Effector CD8-positive, alpha-beta T cell (primary cell): ENCODE results near the gene CYBA.
"Not testable (repeated sequence)": the region's sequence is repeated elsewhere in the genome, so short reads cannot be mapped to it uniquely, and the experiment has no call there.

Experiments
- DNase-seq: peaks from one replicate; lab custom pipeline; 2025; lab: John Stamatoyannopoulos, UW

The CYBA gene

DNA sequence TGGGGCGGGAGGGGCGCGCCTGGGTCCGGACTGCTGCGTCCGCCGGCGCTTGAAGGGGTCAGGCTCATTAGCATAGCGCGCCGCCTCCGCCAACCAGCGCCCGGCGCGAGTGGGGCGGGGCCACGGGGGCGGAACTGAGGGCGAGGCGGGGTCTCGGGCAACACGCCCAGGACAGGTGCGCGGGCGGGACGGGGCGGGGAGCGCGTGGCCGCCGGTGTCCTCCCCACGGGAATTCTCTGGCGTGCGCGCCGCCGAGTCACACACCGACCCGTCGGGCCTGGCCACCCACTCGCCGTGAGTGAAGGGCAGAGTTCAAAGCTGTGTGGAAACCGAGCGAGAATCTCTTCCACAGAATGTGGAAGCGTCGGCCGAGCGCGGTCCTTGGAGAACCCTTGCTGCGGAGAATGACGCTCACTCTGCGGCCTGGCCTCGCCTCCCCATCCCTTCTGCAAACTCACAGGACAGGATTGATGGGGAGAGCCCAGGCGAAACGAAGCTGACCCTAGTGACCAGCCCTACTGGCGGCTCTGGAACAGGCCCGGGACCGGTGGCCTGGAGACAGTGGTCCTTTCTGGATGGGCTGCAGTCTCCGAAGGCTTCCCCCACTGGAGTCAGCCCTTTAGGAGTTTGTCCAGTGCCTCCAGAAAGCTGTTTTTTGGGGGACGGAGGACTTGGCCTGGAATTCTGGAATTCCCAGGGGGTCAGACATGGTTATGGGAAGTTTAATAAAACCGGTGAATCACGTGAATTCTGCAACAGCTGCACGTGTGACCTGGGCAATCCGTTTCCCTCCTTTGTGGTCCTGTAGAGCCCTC, 35.8 kb upstream of the CYBA start, which contains the start of gene SNAI3:
TSS of gene SNAI3 (minus strand) at position 69 of the 815 bp plus-strand sequence. CDS start 101 bp downstream, outside the sequence.
- DNase-seq, result peak; percentile 79

DNA sequence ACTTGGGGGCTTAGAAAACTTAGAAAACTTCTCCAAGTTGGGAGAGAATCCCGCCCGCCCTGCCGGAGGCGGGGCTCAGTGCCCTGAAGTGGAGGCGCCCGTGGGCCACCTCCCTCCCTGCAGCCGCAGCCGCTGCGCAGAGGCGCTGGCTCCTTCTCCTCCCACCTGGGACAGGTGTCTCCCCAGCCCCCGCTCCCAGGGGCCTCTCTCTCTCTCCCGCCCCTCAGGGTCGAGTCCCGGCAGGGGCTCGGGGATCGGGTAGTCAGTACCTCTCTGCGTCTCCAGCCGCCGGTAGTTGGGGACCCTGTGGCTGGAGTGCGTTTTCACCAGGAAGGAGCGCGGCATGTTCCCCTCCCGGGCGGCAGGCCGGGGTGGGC, 35.2 kb upstream of the CYBA start:
- DNase-seq, result no peak

DNA sequence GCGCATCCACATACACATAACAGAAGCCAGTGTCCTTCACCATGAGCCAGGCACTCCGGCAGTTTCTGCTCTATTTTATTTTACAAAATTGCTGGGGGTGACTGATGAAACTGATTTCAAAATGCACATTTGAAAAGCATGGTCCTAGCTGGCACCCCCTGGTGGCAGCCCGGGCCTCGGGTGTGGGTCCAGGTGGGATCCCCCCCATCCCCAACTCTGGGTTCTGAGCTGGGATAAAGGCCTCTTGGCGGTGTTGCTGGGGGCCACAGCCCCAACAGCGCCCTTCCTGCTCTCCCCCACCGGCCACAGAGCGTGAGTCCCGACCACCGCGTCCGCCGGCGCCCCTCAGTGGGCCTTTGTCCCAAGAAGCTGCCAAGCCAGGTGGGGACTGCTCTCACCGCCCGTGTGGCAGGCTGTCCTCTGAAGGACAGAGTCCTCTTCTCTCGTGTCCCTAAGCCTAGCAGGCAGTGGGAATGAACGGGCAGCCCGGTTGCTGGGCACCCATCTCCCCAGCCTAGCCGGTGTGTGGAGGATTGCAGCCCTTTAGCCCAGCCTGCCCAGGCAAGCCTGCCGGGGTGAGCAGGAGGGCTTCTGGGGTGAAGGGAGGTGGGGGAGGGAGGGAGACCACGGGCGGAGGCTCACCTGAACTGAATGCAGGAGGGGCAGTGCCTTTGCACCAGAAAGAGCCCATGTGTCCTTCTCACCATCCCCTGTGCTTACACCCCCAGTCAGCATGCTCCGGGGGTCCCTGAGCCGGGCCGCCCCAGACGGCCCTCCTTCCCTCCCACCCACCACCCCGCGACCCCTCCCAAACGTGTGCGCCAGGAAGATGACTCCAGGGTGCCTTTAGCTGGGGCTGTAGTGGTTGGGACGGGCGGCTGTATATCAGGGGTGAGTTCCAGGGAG, 34.6 kb upstream of the CYBA start:
- DNase-seq, result peak; percentile 36

DNA sequence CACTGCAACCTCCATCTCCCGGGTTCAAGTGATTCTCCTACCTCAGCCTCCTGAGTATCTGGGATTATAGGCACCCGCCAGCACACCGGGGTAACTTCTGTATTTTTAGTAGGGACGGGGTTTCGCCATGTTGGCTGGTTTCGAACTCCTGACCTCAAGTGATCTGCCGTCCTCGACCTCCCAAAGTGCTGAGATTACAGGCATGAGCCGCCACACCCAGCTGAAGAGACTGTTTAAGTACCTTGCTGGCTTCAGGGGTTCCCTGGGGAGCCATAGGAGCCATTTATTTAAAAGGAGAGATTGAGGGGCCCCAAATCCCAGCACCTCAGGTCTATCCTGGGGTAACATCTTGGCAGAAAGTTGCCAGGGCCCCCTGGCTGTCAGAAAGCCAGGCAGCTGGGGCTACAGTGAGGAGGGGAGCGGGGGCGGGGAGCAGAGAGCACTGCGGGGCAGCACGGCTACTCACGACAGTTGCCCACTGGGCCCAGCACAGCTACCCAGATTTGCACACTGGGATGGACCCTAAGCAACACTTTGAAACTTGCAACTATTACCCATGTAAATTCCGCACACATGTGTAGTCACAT, 33.8 kb upstream of the CYBA start:
- DNase-seq, result no peak

DNA sequence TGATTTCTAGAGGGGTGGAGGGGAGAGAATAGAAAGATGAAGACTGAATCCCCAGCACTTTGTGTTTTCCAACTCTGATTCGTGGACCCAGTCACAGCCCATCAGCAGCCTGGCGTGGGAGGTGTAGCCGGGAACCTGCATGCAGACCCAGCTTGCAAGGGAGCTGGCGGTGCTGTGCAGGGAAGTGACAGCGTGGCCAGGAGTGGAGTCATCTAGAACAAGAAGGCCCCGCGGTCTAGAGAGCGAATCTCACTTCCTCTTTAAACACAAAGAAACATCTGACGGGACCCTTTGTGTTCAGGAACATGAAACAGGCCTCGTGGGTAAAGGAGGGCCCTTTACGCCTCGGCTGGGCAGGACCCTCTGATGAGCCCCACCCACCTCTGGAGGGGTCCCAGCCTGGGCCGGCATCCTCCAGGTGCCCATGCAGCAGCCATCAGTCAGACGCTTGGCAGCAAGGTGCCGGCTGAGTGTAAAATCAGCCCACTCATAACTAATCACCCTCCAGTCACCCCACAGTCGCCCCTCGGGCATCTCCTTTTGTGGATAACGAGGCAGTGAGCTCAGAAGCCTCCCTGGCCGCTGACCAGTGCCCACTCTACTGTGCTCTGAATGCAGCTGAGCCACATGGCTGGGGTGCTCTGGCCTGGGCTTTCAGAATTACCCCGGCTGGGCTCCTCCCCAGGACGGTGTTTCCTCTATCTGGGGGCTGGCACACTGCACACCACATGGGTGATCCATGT, 31.0 kb upstream of the CYBA start:
- DNase-seq, result peak; percentile 25

DNA sequence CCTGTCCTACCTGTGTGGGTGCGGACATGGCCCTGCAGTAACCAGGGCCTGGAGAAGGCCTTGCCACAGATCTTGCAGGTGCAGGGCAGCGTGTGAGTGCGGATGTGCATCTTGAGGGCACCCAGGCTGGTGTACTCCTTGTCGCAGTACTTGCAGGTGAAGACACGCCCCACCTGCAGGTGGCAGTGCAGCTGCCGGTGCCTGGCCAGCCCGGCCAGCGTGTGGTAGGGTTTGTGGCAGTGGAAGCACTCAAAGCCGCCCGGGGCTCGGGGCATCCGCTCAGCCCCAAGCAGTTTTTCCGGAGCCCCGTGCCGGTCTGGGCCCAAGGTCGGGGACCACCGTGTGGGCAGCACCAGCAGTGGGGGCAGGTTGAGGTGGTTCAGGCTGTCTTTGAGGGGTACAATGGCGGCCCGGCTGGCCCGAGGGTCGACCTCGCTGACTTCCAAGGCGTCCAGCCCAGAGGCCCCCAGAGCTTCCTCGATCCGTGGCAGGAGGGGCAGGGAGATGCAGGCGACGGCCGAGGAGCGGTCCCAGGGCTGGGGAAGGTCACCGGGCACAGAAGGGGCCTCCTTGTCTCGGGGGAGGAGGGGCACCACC, 30.3 kb upstream of the CYBA start:
- DNase-seq, result peak; percentile 22

DNA sequence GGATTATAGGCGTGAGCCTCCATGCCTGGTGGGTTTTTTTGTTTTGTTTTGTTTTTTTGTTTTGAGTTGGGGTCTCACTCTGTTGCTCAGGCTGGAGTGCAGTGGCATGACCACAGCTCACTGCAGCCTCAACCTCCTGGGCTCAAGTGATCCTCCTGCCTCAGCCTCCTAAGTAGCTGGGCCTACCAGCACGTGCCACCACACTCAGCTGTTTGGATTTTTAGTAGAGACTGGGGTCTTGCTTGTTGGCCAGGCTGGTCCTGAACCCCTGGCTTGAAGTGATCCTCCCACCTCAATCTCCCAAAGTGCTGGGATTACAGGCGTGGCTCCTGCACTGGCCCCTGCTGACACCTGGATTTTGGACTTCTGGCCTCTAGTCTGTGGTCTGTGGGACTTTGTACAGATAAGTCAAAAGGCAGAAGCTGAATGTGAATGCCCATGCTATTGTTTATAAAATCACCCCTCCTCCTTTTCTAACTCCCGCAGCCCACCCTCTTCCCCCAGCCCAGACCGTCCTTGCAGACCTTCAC, 29.8 kb upstream of the CYBA start:
- DNase-seq, result no peak

DNA sequence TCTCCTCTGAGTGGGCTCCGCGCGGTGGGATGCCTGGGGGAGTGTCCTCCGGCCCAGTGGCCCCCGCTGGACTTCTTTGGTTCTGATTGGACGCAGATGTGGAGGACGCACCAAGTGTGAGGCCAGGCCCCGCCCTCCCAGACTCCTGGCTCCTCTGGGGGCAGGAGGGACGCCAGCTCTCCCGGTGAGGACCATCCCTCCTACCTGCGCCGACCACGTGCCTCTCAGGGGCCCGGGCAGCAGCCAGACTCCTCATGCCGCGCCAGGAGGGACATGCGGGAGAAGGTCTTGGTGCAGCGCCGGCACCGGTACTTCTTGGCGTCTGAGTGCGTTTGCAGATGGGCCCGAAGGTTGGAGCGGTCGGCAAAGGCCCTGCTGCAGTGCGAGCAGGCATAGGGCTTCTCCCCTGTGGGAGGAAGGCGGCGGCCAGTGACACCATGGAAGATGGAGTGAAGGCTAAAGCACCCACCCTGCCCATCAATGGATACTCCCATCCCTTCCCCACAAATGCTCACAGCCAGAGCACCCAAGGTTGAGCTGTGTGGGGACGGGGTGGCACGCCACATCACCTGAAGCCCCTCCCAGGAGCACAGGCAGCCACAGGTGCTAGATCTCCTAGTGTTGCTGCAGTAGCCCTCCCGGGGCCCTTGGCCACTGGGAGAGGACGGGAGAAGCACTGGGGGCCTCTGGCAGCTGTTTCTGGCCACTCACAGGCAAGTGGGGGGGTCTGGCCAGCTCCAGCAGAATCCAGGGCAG, 27.5 kb upstream of the CYBA start:
- DNase-seq, result no peak

DNA sequence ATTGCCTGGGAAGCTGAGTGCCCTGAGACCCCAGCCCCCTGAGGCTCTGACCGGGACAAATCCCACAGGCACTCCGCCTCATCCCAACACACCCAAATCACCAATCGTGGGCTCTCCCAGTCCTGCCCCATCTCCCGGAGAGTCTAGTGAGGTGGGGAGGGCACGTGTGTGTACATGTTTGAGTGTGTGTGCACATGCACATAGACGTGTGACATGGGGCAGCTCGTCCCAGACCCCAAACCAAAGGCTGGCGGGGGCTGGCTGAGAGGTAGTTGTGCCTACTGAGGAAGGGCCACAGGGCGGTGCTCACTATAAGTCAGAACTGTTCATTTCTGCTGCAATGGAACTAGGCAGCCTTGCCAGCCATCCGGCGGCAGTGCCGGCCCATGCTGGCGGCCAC, 26.9 kb upstream of the CYBA start:
- DNase-seq, result no peak

DNA sequence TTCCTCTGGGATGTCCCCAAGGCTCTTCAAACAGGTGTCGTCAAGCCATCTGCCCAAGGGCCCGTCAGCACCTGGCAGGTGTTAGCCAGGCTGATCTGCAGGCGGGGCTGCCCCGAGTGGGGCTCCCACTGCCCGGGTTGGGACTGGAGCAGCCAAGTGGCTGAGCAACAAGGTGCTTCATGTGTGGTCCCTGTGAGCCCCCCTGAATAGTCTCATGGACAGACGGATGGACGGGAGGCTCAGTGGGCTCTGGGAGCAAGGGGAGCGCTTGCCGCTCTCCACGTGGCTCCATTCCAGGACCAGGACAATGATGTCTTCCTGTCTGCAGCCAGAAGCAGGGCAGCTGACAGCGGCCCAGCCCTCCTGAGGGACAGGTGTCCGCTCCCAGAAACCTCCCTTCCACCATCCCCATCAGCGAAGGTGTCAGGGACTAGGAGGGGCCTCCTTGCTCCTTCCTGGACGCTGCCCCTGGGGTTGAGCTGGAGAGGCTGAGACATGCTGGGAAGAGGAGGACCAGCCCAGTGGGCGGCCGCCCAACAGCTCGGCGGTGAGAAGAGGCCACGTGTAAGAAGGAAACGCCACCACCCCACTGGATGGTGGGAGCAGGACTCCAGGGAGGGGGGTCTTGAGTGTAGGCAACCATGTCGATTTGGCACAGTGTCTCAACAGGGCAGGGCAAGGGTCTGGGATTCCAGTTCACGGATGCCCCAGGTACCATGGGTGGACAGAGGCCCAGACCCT, 25.8 kb upstream of the CYBA start:
- no peak for DNase-seq

DNA sequence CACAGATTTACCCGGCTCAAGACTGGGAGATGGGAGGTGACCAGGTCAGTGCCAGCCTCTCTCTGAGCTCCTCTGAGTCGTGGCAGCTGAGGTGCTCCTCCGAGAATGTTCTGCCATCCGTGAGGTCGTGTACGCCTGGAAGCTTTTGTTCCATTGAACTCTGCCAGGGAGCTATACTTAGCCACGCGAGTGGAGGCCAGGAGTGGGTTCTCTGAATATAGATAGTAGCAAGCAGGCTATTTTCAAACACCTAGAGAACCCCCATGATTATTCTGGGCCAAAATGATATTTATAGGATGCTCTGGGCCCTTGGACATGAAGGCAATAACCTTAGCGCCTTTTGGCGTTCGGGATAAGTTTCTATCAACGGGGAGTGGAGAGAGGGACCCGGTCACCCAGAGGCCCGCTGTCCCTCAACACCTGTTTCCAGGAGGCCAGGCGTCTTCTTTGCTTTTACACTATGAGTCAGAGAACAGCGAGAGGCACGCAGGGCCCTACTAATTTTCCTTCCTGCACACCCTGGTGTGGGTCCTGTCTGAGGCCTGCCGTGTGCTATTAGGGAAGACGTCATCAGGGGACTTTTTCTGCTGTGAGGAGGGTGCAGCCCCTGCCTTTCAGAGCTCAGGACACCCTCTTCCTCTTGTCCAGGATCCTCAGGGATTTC, 23.0 kb upstream of the CYBA start:
- no peak for DNase-seq

DNA sequence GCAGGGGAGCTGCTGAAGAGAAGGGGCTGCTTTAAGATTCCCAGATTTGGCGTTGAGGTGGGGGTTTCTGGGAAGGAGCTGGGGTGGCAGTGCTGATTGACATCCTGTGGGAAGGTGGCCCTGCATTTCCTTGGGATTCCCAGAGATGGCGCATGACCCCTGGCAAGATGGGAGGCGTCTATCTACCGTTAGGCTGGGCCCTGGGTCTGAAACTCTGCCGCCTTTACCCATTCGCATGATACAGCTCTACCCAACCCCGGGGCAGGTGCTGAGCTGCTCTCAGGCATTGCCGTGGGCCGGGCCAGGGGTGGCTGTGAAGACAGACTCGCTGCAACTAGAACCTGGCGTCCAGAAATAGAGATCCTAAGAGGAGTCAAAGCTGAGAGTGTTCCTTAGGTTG, 21.9 kb upstream of the CYBA start:
- no peak for DNase-seq

DNA sequence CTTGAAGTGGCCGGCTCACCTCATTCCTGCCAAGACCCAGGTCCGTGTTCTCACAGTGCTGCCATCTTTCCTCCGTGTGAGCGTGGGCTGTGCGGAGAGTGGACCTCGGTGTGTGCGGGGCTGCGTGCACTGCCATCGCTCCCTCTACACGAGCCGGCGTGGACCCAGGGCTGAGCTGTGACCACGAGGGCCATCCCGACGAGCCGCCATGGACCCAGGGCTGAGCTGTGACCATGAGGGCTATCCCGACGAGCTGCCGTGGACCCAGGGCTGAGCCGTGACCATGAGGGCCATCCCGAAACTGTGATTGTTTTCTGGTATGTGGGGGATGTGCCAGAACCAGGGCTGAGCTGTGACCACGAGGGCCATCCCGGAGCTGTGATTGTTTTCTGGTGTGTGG, 21.0 kb upstream of the CYBA start:
- no peak for DNase-seq

DNA sequence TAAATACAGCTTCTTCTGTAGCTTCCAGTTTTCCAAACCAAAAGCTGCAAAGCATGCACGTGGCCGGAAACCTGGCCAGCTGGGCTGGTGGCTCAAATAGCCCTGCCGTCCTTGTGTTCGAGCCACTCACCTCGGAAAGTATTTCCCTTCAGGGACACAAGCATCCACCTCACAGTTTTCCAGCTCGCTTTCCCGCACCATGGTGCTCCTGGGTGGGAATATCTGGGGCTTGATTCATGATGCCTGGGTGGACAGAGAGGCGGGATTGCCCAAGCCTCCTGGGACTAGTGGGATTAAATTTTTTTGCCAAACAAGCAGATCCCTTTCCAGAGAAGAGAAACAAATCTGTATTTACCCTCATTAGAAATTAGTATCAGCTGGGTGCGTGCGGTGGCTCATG, 19.1 kb upstream of the CYBA start:
- no peak for DNase-seq

DNA sequence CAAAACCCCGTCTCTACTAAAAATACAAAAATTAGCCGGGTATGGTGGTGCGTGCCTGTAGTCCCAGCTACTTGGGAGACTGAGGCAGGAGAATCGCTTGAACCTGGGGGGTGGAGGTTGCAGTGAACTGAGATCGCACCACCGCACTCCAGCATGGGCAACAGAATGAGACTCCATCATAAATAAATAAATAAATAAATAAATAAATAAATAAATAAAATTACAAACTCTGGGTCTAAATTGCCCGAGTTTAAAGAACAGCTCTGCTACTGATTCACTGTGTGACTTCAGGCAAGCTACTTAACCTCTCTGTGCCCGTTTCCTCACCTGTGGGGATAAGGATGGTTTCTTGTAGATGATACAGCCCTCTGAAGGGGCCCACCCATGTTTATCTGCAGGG, 18.6 kb upstream of the CYBA start:
- not testable (repeated sequence) for DNase-seq

DNA sequence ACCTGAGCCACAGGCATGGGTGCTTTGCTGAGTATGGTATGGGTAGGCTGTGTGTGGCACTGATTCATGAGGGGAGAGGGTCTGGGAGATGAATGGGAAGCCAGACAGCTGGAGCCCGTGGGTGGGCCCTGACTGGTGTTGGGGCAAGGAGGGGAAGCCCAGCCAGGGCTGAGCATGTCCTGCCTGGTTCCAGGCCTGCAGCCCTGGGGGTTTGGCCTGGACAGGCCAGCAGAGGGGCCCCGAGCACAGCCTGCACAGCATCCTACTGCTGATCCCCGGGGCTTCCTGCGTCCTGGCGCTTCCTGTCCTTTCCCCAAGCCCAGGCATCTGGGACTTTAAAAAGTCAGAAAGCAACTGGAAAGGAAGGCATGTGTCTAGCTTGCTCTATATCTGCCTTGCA, 16.6 kb upstream of the CYBA start:
- DNase-seq, result no peak

DNA sequence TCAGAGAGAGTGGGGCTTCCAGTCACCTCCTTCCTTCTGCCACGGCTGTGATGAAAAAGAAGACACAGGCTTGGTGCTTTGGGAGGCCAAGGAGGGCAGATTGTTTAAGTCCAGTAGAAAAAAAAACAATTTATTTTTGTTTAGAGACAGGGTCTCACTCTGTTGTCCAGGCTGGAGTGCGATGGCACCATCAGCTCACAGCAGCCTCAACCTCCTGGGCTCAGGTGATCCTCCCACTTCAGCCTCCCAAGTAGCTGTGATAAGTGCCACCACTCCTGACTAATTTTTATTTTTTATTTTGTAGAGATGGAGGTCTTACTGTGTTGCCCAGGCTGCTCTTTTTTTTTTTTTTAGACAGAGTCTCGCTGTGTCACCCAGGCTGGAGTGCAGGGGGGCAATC, 14.7 kb upstream of the CYBA start:
- no peak for DNase-seq

DNA sequence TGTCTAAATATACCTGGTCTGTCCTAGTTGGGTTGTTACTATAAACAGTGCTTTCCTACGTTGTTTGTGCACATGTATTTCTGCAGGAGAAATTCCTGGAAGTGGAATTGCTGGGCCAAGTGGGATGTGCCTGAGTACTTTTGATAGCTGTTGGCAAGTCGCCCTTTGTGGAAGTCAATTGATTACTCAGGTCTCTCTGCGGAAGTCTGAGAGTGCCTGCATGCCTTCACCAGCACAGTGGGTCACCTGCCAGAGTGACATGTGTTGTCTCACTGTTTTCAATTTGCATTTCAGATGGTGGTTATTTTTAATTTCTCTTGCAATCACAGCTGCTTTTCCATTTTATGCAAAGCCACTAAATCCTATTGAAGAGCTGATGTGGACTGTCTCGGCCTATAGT, 14.3 kb upstream of the CYBA start:
- DNase-seq, result no peak
